Loucy (cell line): ENCODE results near the gene MAML3.

Source experiments
- H2AFZ ChIP-seq: fragments of 200-600 bp; sonication (generic); 2 replicates; pipeline ENCODE4 v1.6.0; 2016; ENCODE audit warnings: antibody characterized with exemption, mild to moderate bottlenecking, low read length, moderate library complexity
- H3F3A ChIP-seq: fragments of 200-600 bp; 2 replicates; pipeline ENCODE4 v1.6.0; 2016; ENCODE audit warnings: antibody characterized with exemption, low read depth, mild to moderate bottlenecking
- H3K27me3 ChIP-seq: fragments of 200-600 bp; sonication (generic); 2 replicates; pipeline ENCODE4 v1.6.1; 2014; ENCODE audit warnings: low read length, mild to moderate bottlenecking; ENCODE audit not compliant: insufficient read depth, poor library complexity, severe bottlenecking
- H3K36me3 ChIP-seq: fragments of 200-600 bp; sonication (generic); 2 replicates; pipeline ENCODE4 v1.6.1; 2016; ENCODE audit warnings: low read length; ENCODE audit not compliant: insufficient read depth
- H3K4me1 ChIP-seq: fragments of 200-600 bp; sonication (generic); 2 replicates; pipeline ENCODE4 v1.5.1; 2014; ENCODE audit warnings: low read length, mild to moderate bottlenecking; ENCODE audit not compliant: insufficient read depth, poor library complexity, severe bottlenecking
- H3K4me2 ChIP-seq: fragments of 200-600 bp; sonication (generic); 2 replicates; pipeline ENCODE4 v1.6.0; 2014; ENCODE audit warnings: antibody characterized with exemption, low read length, low read depth, mild to moderate bottlenecking; ENCODE audit not compliant: poor library complexity, severe bottlenecking
- H3K4me3 ChIP-seq: fragments of 200-600 bp; sonication (generic); 2 replicates; pipeline ENCODE4 v1.5.1; 2014; ENCODE audit warnings: low read length, mild to moderate bottlenecking, mixed read lengths; ENCODE audit not compliant: poor library complexity, severe bottlenecking
- H3K79me2 ChIP-seq: fragments of 200-600 bp; sonication (generic); 2 replicates; pipeline ENCODE4 v1.6.1; 2014; ENCODE audit warnings: low read length; ENCODE audit not compliant: insufficient read depth
- H3K9ac ChIP-seq: fragments of 200-600 bp; sonication (generic); 2 replicates; pipeline ENCODE4 v1.6.0; 2014; ENCODE audit warnings: mild to moderate bottlenecking, low read depth, low read length, moderate library complexity; ENCODE audit not compliant: poor library complexity, severe bottlenecking
- H3K9me2 ChIP-seq: fragments of 200-600 bp; sonication (generic); replicated peaks from 2 replicates; pipeline ENCODE4 v1.6.1; 2016; ENCODE audit warnings: low read depth, low read length, mixed read lengths
- H3K9me3 ChIP-seq: fragments of 200-600 bp; sonication (generic); 2 replicates; pipeline ENCODE4 v1.6.1; 2014; ENCODE audit warnings: mild to moderate bottlenecking, antibody characterized with exemption, low read length, low read depth; ENCODE audit not compliant: insufficient read depth
- H4K20me1 ChIP-seq: fragments of 200-600 bp; sonication (generic); 2 replicates; pipeline ENCODE4 v1.6.0; 2014; ENCODE audit warnings: antibody characterized with exemption, low read length, mild to moderate bottlenecking; ENCODE audit not compliant: insufficient read depth, poor library complexity, severe bottlenecking
- EZH2phosphoT487 ChIP-seq: fragments of 200-600 bp; IDR thresholded peaks from 2 replicates; pipeline ENCODE4 v1.6.1; 2018; ENCODE audit warnings: antibody characterized with exemption, mild to moderate bottlenecking, moderate library complexity, borderline replicate concordance
- TF ChIP-seq, protein P1 (sequence below): fragments of 200-600 bp; sonication (generic); conservative IDR thresholded peaks from 2 replicates; pipeline ENCODE4 v1.5.1; 2014; ENCODE audit warnings: mild to moderate bottlenecking, antibody characterized with exemption, low read length

MAML3 gene

DNA sequence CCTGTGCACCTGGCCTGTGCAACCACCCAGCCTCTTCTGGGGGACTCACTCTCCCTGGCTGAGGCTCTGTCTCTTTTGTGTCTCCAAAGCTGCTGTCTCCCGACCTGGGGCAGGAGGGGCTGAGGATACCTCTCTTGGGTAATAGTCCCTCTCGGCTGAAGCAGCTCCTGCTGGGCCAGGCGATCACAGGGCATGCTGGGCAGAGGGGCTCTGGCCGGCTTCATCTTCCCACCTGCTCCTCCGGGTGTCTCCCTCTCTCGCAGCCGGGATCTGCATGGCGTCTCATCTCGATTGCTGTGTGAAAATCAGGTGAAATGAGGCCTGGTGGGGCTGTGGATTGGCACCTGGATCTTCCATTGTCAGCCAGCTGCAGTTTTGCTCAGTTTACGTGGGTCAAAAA, 435.2 kb downstream of the MAML3 start:
- no peaks in the 10 kb centered on the region for H3K9me2 ChIP-seq
- H3K9ac ChIP-seq, result no peak overlapping the region
- peaks cover 39% of the 10 kb centered on the region; the same call in 1 of the 2 replicates for H3K36me3 ChIP-seq
- H3K79me2 ChIP-seq, result no peaks in the 10 kb centered on the region
- no peaks in the 10 kb centered on the region for H3K27me3 ChIP-seq
- H3K4me1 ChIP-seq, result no peaks in the 10 kb centered on the region
- no peak overlapping the region for H3K4me3 ChIP-seq
- no peaks in the 10 kb centered on the region for H4K20me1 ChIP-seq
- H3K4me2 ChIP-seq, result no peak overlapping the region
- H3F3A ChIP-seq, result no peaks in the 10 kb centered on the region
- TF ChIP-seq, protein P1, sequence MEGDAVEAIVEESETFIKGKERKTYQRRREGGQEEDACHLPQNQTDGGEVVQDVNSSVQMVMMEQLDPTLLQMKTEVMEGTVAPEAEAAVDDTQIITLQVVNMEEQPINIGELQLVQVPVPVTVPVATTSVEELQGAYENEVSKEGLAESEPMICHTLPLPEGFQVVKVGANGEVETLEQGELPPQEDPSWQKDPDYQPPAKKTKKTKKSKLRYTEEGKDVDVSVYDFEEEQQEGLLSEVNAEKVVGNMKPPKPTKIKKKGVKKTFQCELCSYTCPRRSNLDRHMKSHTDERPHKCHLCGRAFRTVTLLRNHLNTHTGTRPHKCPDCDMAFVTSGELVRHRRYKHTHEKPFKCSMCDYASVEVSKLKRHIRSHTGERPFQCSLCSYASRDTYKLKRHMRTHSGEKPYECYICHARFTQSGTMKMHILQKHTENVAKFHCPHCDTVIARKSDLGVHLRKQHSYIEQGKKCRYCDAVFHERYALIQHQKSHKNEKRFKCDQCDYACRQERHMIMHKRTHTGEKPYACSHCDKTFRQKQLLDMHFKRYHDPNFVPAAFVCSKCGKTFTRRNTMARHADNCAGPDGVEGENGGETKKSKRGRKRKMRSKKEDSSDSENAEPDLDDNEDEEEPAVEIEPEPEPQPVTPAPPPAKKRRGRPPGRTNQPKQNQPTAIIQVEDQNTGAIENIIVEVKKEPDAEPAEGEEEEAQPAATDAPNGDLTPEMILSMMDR, result no peak
- TF ChIP-seq EZH2phosphoT487, result no peak
- H3K9me3 ChIP-seq, result no peaks in the 10 kb centered on the region
- H2AFZ ChIP-seq, result no peak overlapping the region

DNA sequence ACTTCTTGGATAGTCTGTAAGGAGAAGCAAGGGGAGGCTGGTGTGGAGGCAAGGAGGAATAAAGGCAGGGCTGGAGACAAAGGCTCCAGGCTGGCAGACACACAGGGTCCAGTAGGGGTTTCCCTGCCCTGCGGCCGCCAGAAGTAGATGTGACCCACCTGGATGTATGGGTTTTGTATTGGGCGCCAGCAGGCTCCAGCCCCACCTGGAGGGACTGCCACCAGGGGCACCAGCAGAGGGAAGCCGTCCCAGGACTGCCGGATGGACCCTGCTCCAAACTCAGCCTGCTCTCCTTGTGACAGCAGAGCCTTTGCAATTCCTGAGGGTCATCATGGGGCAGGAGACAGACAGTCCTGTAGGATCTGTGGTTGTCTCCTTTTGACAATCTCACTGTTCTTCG, 435.6 kb downstream of the MAML3 start:
- H3K4me1 ChIP-seq, result no peaks in the 10 kb centered on the region
- no peak overlapping the region for H3K4me2 ChIP-seq
- H3K9me3 ChIP-seq, result no peaks in the 10 kb centered on the region
- no peak for TF ChIP-seq EZH2phosphoT487
- TF ChIP-seq, protein P1, result no peak
- no peaks in the 10 kb centered on the region for H3K9me2 ChIP-seq
- no peaks in the 10 kb centered on the region for H3K79me2 ChIP-seq
- H2AFZ ChIP-seq, result no peak overlapping the region
- H3K9ac ChIP-seq, result no peak overlapping the region
- no peaks in the 10 kb centered on the region for H3F3A ChIP-seq
- H4K20me1 ChIP-seq, result no peaks in the 10 kb centered on the region
- H3K27me3 ChIP-seq, result no peaks in the 10 kb centered on the region
- peaks cover 34% of the 10 kb centered on the region; the same call in 1 of the 2 replicates for H3K36me3 ChIP-seq
- H3K4me3 ChIP-seq, result no peak overlapping the region

DNA sequence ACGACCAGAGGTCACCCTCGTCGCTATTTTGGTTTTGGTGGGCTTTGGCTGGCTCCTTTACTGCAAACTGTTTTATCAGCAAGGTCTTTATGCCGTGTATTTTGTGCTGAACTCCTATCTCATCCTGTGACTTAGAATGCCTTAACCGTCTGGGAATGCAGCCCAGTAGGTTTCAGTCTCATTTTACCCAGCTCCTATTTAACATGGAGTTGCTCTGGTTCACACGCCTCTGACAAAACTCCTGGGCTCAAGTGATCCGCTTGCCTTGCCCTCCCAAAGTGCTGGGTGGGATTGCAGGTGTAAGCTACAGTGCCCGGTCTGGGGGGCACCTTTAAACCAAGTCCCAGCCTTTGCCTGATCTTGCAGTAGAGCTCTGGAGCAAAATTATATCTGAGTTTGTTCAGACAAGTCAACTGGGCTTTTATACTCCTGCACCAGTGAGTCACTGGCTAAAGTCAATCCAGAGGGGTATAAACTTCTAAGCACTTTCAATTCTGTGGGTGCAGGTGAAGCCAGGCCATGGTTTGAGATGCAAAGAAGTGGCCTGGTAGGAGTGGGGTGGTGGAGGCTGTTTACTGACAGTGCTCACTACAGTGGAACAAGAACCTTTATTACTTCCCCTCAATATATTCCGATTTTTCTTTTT, 438.1 kb downstream of the MAML3 start:
- Histone ChIP-seq H3K79me2 (no peaks in the 10 kb centered on the region), H3F3A (no peaks in the 10 kb centered on the region), H3K9me2 (no peaks in the 10 kb centered on the region), H3K9ac (no peak overlapping the region), H3K4me3 (no peak overlapping the region), H4K20me1 (no peaks in the 10 kb centered on the region), H3K4me1 (no peaks in the 10 kb centered on the region), H2AFZ (no peak overlapping the region), H3K4me2 (no peak overlapping the region), H3K27me3 (no peaks in the 10 kb centered on the region), H3K36me3 (peaks cover 28% of the 10 kb centered on the region; the same call in 1 of the 2 replicates), H3K9me3 (no peaks in the 10 kb centered on the region)
- TF ChIP-seq EZH2phosphoT487, result no peak
- TF ChIP-seq, protein P1, result no peak
